Urinary bladder (tissue), 4 donors: ENCODE data around the gene CALCOCO2. TPM values are rescaled to one million over a fixed set of nuclear protein-coding genes. Genes with fewer than 3 reads are reported as not detected.
A peak's percentile ranks its signal among the peaks of the same experiment; 100 is the strongest.

Experiments used
- DNase-seq: peaks from one replicate; pipeline ENCODE4 v3.0.0-alpha.2; 2015; ENCODE audit errors: extremely low spot score
- H3K27ac ChIP-seq: one replicate; pipeline ENCODE4 v1.5.1; 2013; ENCODE audit warnings: low read depth, mild to moderate bottlenecking, moderate library complexity
- H3K36me3 ChIP-seq: one replicate; pipeline ENCODE4 v1.6.1; 2013; ENCODE audit warnings: mild to moderate bottlenecking, moderate library complexity; ENCODE audit not compliant: insufficient read depth
- H3K4me1 ChIP-seq: one replicate; pipeline ENCODE4 v1.6.1; 2013; ENCODE audit warnings: mild to moderate bottlenecking, moderate library complexity; ENCODE audit not compliant: insufficient read depth
- H3K4me3 ChIP-seq: one replicate; pipeline ENCODE4 v1.5.1; 2013; ENCODE audit warnings: low read depth, low read length
- WGBS: extraction: QIAGEN DNeasy Blood & Tissue Kit; methylation state at CpG from one replicate; pipeline ENCODE4 v1.1.7; 2013; 5-methylcytosine and 5-hydroxymethylcytosine counted together
- polyA plus RNA-seq: library from polyadenylated mRNA; stranded (reverse); fragments of 200-250 nt; gene quantifications from one replicate; pipeline ENCODE4 v1.2.3, GENCODE V29; 2013
- total RNA-seq: library from RNA; depleted of rRNA; stranded (reverse); fragments of >200 nt; gene quantifications from one replicate; pipeline ENCODE4 v1.2.3, GENCODE V29; 2014
- donor health status: healthy with polysubstance abuse.
- donor health status: healthy.

The CALCOCO2 gene
- total and polyA plus RNA-seq, 2 donors, result 67.5 to 165 TPM

DNA sequence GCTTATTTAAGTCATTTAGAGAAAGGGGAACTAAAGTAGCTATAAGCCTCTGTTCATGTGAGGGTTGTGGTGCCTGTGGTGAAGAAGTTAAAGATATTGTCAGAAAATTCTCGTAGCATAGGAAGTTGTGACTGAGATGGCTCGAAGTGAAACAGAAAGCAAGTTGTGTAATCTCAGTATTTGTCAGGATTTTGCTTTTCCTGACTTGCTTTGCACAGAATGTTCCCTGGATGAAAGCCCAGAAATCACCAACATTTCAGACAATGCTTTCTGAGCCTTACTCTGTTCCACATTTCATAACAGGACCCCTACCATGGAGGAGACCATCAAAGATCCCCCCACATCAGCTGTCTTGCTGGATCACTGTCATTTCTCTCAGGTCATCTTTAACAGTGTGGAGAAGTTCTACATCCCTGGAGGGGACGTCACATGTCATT is 10.6 kb downstream of the CALCOCO2 start:
- WGBS, result 19% methylated on average over 3 of the region's 3 CpGs
- Histone ChIP-seq H3K27ac (peak overlapping the region; percentile 92), H3K4me1 (peaks cover 2% of the 10 kb centered on the region), H3K36me3 (peaks cover 7% of the 10 kb centered on the region), H3K4me3 (peak overlapping the region; percentile 26)
- DNase-seq, result no peak

DNA sequence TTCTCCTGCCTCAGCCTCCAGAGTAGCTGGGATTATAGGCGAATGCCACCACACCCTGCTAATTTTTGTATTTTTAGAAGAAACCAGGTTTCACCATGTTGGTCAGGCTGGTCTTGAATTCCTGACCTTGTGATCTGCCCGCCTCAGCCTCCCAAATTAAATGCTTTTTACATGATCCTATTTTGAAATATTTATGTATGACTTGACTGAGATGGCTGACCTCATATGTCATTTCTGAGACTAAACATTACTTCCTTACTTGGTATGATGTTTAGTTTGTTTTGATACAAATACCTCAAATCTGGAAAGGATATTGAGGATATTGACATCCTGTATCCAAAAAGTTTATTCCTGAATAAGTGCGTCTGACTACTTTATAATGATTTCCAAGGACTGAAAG is 11.9 kb downstream of the CALCOCO2 start:
- DNase-seq, result no peak
- Histone ChIP-seq H3K4me3 (no peak overlapping the region), H3K36me3 (peaks cover 7% of the 10 kb centered on the region), H3K27ac (no peak overlapping the region), H3K4me1 (peaks cover 2% of the 10 kb centered on the region)
- 89% methylated on average over 3 of the region's 3 CpGs for WGBS

DNA sequence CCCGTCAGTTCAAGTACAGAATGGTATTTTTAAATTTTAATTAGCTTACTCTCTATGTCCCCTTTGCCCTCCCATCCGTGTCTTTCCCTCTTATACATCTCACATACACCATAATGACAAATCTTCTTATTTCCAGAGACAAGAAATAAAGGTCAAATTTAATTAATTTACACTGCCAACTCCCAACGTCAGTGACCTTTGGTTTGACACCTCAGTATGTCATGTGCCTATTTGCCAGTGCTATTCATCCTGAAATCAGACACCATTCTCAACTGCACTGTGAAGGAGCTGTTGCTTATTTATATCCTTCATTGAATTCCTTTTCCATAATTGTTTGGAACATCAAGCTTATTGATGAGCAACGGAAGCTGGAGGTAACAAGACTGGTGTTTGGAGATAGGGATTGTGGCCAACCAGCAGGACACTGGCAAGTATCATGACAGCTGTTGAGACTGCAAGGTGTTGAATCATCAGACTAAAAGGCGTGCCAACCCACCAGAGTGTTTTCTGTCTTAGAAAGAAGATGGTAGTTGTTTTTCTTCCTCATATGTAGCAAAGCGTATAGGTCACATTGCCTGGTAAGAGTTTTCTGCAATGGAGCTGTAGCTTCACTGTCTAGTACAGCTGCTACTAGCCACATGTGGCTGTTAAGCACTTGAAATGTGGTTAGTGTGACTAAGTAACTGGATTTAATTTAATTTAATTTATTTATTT is 12.5 kb downstream of the CALCOCO2 start:
- peaks cover 2% of the 10 kb centered on the region for H3K4me1 ChIP-seq

DNA sequence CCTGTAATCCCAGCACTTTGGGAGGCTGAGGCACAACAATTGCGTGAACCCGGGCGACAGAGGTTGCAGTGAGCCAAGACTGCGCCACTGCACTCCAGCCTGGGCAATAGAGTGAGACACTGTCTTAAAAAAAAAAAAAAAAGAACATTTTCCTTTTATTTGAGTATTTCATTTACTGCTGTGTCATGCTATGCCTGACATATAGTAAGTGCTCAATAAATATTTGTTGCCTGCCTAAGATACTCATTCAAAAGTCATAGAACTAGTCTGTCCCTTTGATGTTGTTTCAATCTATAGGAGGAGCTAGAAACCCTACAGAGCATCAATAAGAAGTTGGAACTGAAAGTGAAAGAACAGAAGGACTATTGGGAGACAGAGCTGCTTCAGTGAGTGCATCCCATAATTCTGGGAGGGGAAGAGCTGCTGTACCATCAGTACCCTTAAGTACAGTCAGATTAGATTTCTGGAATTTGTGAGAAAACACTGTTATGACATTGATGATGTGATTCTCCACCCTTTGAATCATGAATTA is 20.0 kb downstream of the CALCOCO2 start:
- H3K36me3 ChIP-seq, result peaks cover 17% of the 10 kb centered on the region
- DNase-seq, result no peak
- no peak overlapping the region for H3K4me3 ChIP-seq
- no peaks in the 10 kb centered on the region for H3K4me1 ChIP-seq
- no peak overlapping the region for H3K27ac ChIP-seq
- 96% methylated on average over 4 of the region's 4 CpGs for WGBS

More for the DNA sequence above, 12.5 kb downstream of the CALCOCO2 start:
- 83% methylated on average over 6 of the region's 6 CpGs for WGBS
- Histone ChIP-seq H3K4me3 (no peak overlapping the region), H3K36me3 (peaks cover 9% of the 10 kb centered on the region), H3K27ac (no peak overlapping the region)
- no peak for DNase-seq

DNA sequence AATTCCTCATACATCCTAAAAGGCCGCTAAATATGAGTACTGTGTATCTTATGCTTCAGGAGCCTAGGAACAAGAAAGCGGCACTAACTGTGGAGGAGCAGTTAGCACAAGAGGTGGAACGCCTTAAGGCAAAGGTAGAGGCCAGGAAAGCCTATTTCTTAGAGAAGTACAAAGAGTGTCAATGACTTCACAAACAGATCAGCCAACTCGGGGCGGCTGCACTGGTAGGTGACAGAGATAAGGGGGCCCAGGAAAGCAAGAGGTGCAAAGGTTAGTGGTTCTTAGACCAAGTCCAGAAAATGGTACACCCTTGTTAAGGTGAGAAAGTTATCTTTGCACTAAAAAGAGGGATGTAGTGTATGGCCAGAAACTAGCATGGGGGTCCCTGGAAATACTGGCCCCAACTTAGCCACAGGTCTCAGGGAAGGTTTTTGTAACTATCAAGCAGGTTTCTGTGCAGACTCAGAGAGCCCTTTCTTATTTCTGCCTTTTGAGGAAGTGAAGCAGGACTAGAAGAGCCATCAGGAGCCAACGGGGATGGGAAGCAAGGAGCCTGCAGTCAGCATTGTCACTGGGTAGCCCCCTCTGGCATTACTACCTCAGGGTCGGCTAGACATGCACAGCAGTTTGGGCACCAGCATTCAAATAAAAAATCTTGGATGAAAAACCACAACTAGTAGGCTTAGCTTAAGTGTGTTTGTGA is 24.1 kb downstream of the CALCOCO2 start:
- DNase-seq, result no peak
- Histone ChIP-seq H3K4me3 (no peak overlapping the region), H3K36me3 (peaks cover 11% of the 10 kb centered on the region), H3K4me1 (no peaks in the 10 kb centered on the region), H3K27ac (no peak overlapping the region)
- 86% methylated on average over 7 of the region's 7 CpGs for WGBS

DNA sequence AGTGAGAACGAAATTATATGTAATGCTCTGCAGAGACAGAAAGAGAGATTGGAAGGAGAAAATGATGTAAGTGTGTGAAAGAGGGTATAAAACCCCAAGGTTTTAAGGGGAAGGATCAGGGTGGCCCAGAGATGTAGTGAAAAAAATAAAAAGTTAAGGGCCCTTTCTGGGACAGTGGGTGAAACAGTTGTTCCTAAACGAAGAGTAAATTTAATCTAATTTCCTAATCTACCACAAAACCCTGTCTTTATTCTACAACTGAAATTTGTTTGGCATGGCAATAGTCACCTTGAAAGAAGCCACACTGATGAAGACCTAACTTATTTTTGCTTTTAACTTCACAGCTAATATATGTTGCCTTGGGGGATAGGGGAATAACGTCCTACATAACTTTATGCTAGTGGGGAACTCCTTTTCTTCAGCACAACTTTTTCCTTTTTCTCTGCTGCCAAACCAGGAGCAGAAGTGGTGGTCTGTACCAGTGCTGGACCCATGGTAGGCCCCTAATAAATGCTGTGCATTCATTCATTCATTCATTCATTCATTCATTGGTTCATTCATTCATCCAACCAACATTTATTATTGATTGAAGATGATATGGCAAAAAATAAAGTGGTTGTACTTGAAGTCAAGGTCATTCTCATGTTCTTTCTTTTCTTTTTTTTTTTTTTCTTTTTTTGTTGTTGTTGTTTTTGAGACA is 25.4 kb downstream of the CALCOCO2 start:
- Histone ChIP-seq H3K36me3 (peaks cover 15% of the 10 kb centered on the region), H3K4me1 (no peaks in the 10 kb centered on the region), H3K4me3 (no peak overlapping the region), H3K27ac (no peak overlapping the region)
- no peak for DNase-seq
- 69% methylated on average over 3 of the region's 3 CpGs for WGBS

DNA sequence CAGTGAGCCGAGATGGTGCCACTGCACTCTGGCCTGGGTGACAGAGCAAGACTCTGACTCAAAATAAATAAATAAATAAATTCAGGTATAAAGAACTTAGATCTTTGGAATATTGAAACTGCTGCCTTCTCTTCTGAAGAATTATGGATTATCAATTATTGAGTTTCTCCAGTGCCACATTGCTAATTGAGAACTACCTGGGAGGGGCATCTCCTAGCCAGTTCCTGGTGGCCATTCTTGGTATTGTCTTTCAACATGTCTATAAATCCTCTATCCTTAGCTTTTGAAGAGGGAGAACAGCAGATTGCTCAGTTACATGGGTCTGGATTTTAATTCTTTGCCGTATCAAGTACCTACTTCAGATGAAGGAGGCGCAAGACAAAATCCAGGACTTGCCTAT is 29.2 kb downstream of the CALCOCO2 start:
- Histone ChIP-seq H3K4me3 (no peak overlapping the region), H3K36me3 (peaks cover 14% of the 10 kb centered on the region), H3K4me1 (no peaks in the 10 kb centered on the region), H3K27ac (no peak overlapping the region)
- WGBS, result 96% methylated on average over 3 of the region's 3 CpGs
- no peak for DNase-seq

DNA sequence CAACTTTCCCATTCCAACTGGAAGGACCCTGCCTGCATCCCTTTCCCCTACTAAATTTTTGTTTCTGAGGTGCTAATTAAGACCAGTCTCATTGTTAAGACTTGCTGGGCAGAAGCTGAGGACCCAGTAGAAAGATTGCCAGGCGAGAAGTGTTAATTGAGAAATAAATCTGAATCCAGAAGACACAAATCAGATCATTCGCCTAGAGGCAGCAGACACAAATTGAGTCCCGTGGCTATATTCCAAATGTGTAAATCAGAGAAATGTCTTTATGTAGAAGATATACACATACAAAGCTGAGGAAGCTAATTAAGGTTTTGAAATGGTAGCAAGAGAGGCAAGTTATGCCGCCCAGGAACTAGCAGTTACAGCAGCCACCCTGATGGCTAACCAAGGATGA is 29.6 kb downstream of the CALCOCO2 start:
- H3K27ac ChIP-seq, result no peak overlapping the region
- WGBS, result 88% methylated on average over 4 of the region's 4 CpGs
- no peak for DNase-seq
- H3K36me3 ChIP-seq, result peaks cover 15% of the 10 kb centered on the region
- no peaks in the 10 kb centered on the region for H3K4me1 ChIP-seq
- no peak overlapping the region for H3K4me3 ChIP-seq

DNA sequence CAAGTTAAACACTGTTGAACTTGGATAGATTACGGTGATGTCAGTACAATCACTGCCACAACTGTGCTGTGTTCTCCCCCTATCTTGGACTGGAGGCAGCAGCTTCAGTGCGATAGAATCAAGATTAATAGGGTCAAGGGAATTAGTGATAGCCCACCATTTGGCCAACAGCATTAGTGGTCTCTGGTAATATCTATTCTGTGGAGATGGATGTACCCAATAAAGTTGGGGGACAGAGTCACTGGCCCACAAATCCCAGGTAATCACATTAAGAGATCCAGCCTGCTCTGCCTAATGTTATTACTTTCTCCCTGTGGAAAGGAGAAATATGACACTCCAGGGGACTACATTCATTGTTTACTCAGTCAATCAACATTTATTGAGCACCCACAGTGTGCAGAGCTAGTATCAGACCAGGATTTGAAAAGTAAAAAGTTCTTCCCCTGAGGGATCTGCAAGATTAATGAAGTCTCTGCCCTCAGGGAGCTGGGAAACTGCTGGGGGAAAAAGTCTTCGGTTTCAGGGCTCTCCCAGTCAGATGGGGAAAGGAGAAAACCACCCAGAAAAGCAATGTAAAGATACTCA is 38.2 kb downstream of the CALCOCO2 start:
- no peak for DNase-seq
- no peak overlapping the region for H3K27ac ChIP-seq
- peaks cover 6% of the 10 kb centered on the region for H3K36me3 ChIP-seq
- no peaks in the 10 kb centered on the region for H3K4me1 ChIP-seq
- H3K4me3 ChIP-seq, result no peak overlapping the region
- 58% methylated on average over 3 of the region's 3 CpGs for WGBS

DNA sequence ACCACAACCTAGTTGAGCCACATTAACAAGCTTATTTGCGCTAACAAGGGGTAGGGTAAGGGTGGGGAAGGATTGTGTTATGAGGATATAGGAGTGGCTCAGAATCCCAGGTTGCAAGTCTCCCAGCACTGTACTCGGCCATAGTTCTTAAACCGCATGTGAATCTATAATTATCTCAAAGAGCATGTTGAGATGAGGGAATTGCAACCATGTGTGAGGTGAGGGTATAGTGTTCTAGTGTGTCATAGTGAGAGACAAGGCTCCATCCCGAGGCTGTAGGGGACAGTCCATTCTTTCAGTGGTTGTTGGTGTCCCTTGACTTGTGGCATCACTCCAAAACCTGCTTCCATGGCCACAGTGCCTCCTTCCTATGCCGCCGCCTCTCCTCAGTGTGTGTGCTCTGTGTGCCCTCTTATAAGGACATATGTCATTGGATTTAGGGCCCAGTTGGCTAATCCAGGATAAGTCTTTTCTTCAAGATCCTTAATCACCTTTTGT is 39.0 kb downstream of the CALCOCO2 start:
- Histone ChIP-seq H3K36me3 (peaks cover 6% of the 10 kb centered on the region), H3K4me1 (no peaks in the 10 kb centered on the region), H3K27ac (no peak overlapping the region), H3K4me3 (no peak overlapping the region)
- DNase-seq, result no peak
- 76% methylated on average over 6 of the region's 6 CpGs for WGBS

DNA sequence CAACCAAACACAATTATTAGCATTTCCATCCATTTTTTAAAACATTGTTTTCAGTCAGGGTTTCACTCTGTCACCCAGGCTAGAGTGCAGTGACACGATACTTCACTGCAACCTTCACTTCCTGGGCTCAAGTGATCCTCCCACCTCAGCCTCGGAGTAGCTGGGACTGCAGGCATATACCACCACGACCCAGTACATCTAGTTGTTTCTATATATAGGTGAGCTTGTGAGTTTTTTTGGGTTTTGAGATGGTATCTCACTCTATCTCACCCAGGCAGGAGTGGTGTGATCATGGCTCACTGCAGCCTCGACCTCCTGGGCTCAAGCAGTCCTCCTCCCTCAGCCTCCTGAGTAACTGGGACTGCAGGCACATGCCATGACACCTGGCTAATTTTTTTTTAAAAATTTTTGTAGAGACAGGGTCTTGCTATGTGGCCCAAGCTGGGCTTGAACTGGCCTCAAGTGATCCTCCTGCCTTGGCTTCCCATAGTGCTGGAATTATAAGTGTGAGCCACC is 40.3 kb downstream of the CALCOCO2 start:
- no peak for DNase-seq
- WGBS, result 80% methylated on average over 4 of the region's 4 CpGs
- Histone ChIP-seq H3K27ac (no peak overlapping the region), H3K4me1 (no peaks in the 10 kb centered on the region), H3K36me3 (peaks cover 1% of the 10 kb centered on the region), H3K4me3 (no peak overlapping the region)

DNA sequence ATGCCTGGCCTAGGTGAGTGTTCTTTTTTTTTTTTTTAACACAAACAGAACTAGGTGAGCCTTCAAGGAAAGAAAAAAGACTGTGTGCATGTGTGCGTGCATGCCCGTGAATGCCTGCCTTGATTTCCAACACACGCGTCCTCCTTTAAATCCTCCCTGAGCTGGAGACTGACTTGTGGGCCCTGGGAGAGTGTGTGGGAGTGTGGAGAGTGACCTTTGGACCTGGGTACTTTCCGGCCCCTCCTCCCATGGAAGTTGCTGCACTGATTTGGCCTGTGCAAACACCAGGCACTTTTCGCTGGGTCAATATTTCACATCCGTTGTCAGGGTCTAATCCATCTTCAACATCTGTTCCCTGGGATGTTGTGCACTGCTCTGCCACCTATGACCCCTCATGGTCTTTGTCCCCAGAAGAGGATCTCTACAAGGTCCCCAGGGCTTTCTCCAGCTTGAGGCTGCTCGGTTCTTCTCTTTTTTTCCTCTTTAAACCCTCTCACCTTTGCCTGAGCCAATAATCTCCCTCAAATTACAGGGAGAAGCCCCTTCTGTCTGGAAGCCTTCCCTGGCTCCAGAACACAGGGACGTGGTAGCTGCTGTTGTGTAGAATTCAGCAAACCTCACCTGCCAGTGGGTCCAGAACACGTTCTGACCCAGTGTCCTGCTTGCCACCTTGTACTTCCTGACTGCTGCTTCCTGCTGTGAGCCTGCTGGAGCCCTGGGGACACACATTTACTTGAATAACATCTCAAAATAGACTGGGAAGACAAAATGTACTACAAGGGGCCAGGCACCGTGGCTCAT is 40.9 kb downstream of the CALCOCO2 start:
- no peaks in the 10 kb centered on the region for H3K36me3 ChIP-seq
- H3K27ac ChIP-seq, result no peak overlapping the region
- H3K4me3 ChIP-seq, result no peak overlapping the region
- no peaks in the 10 kb centered on the region for H3K4me1 ChIP-seq
- 64% methylated on average over 11 of the region's 11 CpGs for WGBS
- DNase-seq, result no peak
